Progenitor cell of endocrine pancreas (in vitro differentiated cells): Measurements from ENCODE around the gene CDC25B. TPM values are rescaled to one million over a fixed set of nuclear protein-coding genes. Genes with fewer than 3 reads are reported as not detected.

ENCODE experiments used
- DNase-seq: peaks from one replicate; pipeline ENCODE4 v3.0.0; 2021; ENCODE audit warnings: low spot score; ENCODE audit not compliant: unreplicated experiment
- H3K27ac Mint-ChIP-seq: 2 replicates; pipeline ENCODE4 v1.8.0; 2021; ENCODE audit warnings: mild to moderate bottlenecking, moderate library complexity, mixed read lengths
- H3K27me3 Mint-ChIP-seq: 2 replicates; pipeline ENCODE4 v1.8.0; 2021; ENCODE audit warnings: mixed read lengths
- H3K36me3 Mint-ChIP-seq: 2 replicates; pipeline ENCODE4 v1.8.0; 2022; ENCODE audit warnings: mixed read lengths; ENCODE audit not compliant: insufficient read depth
- H3K4me1 Mint-ChIP-seq: 2 replicates; pipeline ENCODE4 v1.8.0; 2021; ENCODE audit warnings: low read depth, mixed read lengths
- H3K4me3 Mint-ChIP-seq: 2 replicates; pipeline ENCODE4 v1.8.0; 2021; ENCODE audit warnings: low read depth, mild to moderate bottlenecking, moderate library complexity, mixed read lengths
- H3K9me3 Mint-ChIP-seq: 2 replicates; pipeline ENCODE4 v1.8.0; 2021; ENCODE audit warnings: low read depth, mixed read lengths
- CTCF ChIP-seq: fragments of 200-600 bp; sonication (generic); IDR thresholded peaks from one replicate; pipeline ENCODE4 v1.5.0; 2021; ENCODE audit warnings: antibody characterized with exemption, mild to moderate bottlenecking; ENCODE audit not compliant: unreplicated experiment
- total RNA-seq: library from RNA; stranded (reverse); gene quantifications from 2 replicates; pipeline ENCODE4 v1.2.1, GENCODE V29; 2021

The CDC25B gene
- total RNA-seq, 1 donor from 2014 or later = 36.7 TPM

GRCh38 chr20:3753501-3754275 is 42.4 kb upstream of the CDC25B start:
- peaks cover 3% of the 10 kb centered on the region for H3K36me3 Mint-ChIP-seq
- no peak for TF ChIP-seq CTCF
- no peak overlapping the region for H3K4me3 Mint-ChIP-seq
- DNase-seq = no peak
- H3K27ac Mint-ChIP-seq = no peak overlapping the region
- peaks cover 23% of the 10 kb centered on the region for H3K27me3 Mint-ChIP-seq
- peaks cover 1% of the 10 kb centered on the region for H3K4me1 Mint-ChIP-seq
- no peaks in the 10 kb centered on the region for H3K9me3 Mint-ChIP-seq

- no peak for DNase-seq
- H3K27me3 Mint-ChIP-seq = peaks cover 19% of the 10 kb centered on the region
- peaks cover 1% of the 10 kb centered on the region for H3K4me1 Mint-ChIP-seq
- H3K36me3 Mint-ChIP-seq = peaks cover 3% of the 10 kb centered on the region
- H3K4me3 Mint-ChIP-seq = no peak overlapping the region
- H3K27ac Mint-ChIP-seq = no peak overlapping the region
- no peaks in the 10 kb centered on the region for H3K9me3 Mint-ChIP-seq
- TF ChIP-seq CTCF = no peak
Observed at GRCh38 chr20:3754276-3754630, 41.9 kb upstream of the CDC25B start.

- no peak for DNase-seq
- peaks cover 15% of the 10 kb centered on the region for H3K27me3 Mint-ChIP-seq
- TF ChIP-seq CTCF = no peak
- no peak overlapping the region for H3K27ac Mint-ChIP-seq
- peaks cover 1% of the 10 kb centered on the region for H3K4me1 Mint-ChIP-seq
- peaks cover 3% of the 10 kb centered on the region for H3K36me3 Mint-ChIP-seq
- H3K9me3 Mint-ChIP-seq = no peaks in the 10 kb centered on the region
- no peak overlapping the region for H3K4me3 Mint-ChIP-seq
Observed at GRCh38 chr20:3755269-3755668, 40.8 kb upstream of the CDC25B start.

- Mint-ChIP-seq H3K4me3 (no peak overlapping the region), H3K36me3 (peaks cover 3% of the 10 kb centered on the region), H3K4me1 (peaks cover 1% of the 10 kb centered on the region), H3K9me3 (no peaks in the 10 kb centered on the region), H3K27ac (no peak overlapping the region), H3K27me3 (peaks cover 10% of the 10 kb centered on the region)
- no peak for TF ChIP-seq CTCF
- no peak for DNase-seq
Observed at GRCh38 chr20:3755814-3756480, 40.2 kb upstream of the CDC25B start.

- no peaks in the 10 kb centered on the region for H3K9me3 Mint-ChIP-seq
- no peak overlapping the region for H3K4me3 Mint-ChIP-seq
- H3K27ac Mint-ChIP-seq = no peak overlapping the region
- H3K4me1 Mint-ChIP-seq = peaks cover 1% of the 10 kb centered on the region
- H3K27me3 Mint-ChIP-seq = peaks cover 5% of the 10 kb centered on the region
- TF ChIP-seq CTCF = no peak
- DNase-seq = no peak
- peaks cover 3% of the 10 kb centered on the region for H3K36me3 Mint-ChIP-seq
Observed at GRCh38 chr20:3757268-3757667, 38.8 kb upstream of the CDC25B start.
